ENCODE data around the gene MYO18A.
"Not testable (repeated sequence)": the region's sequence is repeated elsewhere in the genome, so short reads cannot be mapped to it uniquely, and the experiment has no call there.

Gene MYO18A

DNA sequence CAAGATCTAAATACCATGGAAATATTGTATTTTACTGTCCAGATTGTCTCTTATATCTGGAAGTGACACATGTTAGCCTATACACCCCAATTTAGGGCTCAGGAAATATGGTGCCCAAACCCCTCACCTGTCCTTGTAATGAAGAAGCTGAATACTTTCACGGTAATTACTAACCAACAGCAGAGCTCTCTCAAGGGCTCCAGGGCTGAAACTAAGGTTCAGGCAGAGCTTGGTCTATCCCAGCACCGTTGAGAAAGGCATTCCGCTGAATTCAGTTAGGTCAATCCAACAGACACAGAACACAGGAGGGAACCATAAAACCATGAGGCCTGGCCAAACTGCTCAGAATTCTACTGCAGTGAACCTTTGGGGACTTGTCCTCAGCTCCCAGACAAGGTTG is 14.9 kb downstream of the MYO18A start:
- DNase-seq: no peak

- no peak for DNase-seq
These were observed 16.6 kb downstream of the MYO18A start for GRCh38 chr17:29163563-29163962.

DNA sequence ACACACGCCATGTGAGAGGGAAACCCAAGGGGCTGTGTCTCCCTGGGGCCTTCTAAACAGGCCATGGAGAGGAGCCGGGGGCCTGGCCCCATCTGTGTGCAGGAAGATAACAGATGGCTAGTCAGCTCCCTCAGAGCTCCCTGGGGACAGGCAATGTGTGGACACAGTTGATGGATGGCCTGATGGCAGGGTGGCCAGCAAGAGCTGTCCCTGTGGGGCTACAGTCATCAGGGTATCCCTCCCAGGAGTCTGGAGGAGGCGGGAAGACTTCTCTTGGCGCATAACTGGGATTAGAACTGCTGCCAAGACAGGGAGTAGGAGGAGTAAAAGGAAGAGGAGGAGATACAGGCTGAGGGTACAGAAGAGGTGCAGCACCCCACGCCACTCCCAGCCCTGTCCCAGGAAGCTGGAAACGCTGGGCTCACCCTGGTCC is 17.3 kb downstream of the MYO18A start:
- no peak for DNase-seq

DNA sequence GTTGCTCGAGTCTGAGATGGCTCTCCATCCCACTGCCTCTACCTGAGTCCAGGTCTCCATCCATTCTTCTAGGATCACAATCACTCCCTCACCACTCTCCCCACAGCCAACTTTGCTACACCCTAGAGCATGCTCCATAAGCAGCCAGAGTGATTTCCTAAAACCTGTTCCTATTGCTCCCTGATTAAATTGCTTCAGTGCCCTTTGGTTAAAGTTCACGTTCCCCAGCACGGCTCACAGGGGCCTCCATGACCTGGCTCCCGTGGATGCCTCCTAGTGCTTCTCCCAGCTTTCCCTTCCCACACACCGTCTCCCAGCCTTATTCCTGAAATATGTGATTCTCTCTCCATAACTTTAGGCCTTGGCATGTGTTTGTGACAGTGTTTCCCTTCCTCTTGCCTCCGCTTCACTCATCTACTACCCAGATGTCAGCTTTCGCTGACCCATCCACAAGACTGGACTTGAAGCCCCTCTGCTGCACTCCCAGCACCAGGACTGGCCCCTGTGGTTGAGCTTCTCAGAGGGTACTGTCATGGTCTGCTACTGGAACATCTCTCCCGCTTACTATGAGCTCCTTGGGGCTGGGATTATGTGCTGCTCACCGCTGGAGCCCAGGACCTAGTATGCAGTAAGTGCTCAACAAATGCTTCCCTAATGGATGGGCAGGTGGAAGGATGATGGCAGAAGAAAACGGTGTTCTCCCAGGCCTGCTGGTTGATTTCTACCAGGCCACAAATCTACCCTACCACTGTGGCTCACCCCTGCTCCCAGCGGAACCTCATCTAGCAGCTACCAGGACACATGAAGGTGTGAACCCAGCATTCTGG is 17.9 kb downstream of the MYO18A start:
- no peak for DNase-seq

- DNase-seq: no peak
These were observed 19.9 kb downstream of the MYO18A start for GRCh38 chr17:29160253-29160652.

DNA sequence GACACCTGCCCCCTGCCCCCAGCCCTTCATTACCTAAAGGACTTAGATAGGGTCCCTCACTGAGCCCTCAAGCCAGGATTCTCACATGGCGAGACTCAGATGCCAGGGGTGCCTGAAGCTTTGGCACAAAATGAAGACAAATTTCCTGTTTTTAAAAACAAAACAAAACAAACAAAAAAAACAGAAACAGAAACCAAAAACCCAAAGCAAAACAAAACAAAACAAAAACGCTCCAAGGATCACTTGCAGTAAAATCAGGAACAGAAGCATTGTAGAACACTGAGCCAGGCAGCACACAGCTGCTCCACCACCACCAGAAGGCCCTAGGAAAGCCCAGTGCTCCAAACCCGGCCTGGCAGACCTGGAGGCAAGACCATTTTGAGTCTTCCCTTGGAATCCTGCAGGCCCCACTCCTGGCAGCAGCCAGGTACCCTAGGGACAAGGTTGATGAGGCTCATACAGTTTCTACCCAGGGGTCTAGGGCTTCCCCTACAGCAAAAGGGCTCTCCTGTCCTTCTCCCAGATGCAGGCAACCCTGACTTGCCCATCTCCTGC is 20.8 kb downstream of the MYO18A start:
- DNase-seq: no peak

DNA sequence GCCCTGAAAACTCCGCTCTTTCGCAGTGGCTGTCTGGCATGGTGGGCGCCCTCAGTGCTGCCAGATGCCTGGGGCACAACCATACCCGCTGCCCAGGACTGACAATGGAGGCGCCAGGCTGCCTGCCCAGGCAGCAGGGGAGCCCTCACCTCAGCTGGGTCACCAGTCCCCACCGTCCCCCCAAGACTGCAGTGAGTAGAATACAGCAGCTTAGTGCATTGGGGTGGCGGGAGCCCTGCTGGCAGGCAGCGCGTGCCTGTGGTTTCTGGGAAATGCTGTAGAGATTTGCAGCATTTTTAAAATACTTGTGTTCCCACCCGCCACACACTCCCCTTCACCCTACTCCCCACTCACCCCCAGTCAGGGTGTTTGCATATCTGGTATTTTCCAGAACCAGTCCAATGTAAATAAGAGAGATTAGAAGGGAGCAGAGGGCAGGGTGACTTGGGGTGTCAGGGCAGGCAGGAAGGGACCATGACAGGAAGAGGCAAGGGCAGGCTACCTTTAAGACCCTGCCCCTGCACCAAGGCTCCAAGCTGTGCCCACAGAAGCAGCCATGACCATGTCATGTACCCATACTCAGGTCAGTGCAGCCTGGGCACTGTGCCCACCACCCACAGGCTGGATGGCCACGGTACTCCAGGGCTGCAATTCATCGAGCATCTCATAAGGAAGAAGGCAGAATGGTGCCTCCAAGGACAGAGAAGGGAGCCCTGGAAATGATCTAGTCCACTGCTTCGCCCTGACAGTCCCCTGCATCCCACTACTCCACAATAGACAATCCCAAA is 21.5 kb downstream of the MYO18A start:
- no peak for DNase-seq

GRCh38 chr17:29158096-29158487 is 22.1 kb downstream of the MYO18A start:
- DNase-seq: no peak

GRCh38 chr17:29157310-29157709 is 22.9 kb downstream of the MYO18A start:
- DNase-seq: no peak

DNA sequence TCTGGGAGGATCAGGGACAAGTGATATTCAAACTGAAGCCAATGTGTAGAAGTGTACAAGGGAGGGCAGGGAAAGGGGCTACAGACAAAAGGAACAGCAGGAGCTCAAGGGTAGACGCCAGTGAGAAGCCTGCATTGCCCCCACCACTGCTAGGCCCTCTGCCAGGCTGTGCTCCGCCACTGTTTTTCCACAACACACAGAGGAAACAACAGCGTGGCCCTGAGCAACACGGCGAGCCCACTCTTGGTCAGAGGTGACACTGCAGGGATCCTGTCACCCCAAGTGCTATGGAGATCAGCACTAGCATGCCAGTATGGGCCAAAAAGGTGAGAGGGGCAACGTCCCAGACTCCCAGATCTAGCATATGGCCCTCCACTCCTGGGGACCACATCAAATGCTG is 23.4 kb downstream of the MYO18A start:
- DNase-seq: no peak

DNA sequence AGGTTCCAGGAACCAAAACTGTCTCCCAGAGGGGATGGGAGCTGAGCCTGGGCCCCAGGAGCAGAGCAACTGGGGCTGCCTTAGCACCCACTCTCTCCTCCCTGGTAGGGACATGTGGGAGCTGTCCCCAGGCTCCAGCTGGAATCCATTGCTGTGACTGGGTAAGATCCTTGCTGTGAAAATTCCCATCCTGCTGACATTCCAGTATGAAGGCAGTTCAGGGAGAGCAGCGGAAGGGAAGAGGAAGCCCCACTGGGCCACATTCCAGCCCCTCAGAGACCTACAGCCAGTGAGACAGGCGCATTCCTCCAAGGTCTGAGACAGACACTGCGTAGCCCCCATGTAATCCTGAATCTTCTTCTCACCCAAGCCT is 24.2 kb downstream of the MYO18A start:
- no peak for DNase-seq

GRCh38 chr17:29155227-29155965 is 24.8 kb downstream of the MYO18A start:
- peak; percentile 73 to 86 for DNase-seq

DNA sequence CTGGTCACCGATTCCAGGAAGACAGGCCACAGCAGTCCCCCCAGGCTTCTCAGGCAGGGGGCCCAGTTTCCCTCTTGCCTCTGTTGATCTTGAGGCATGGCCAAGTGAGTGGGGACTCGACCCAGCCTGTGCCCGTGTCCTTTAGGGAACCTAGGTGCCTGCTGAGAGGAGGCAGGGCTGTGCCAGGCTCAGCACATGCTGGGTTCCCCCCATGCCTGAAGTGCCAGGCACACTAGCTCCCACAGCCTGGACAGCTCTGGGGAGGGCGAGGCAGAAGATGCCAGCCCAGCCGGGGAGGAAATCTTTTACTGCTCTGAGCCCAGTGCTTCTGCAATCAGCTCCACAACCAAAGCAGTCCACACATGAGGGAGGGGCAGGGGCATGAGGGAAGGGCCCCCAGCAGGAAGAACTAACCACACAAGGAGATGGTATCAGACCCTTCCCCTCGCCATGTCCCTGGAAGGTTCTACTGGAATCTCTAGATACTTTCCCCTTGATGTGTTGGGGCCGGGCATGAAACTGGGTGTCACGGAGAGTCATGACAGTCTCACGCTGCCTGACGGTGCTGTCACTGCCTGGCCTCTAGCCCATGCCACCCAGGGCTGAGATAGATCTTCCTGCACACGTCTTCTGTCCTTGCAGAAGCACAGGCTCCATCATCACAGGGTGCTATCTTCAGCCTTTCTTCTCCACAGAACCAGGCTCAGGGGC is 25.5 kb downstream of the MYO18A start:
- peak; percentile 22 to 73 for DNase-seq

DNA sequence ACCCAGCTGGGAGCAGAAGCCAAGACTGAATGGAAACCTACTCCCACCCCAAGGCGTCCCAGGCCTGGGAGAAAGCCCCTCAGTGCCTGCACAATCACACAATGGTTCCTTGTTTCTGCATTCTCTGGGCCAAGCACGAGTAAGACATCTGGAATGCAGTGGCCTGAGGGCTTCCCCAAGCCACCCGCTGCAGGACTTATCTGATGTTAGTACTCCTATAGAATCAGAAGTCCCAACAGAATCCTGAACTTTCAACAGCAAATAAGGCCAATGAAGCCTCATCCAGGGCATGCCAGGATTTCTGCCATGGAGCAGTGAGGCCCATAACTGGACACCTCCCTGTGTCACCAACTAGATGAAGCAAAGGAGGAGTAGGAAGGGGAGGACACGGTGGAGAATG is 28.6 kb downstream of the MYO18A start:
- no peak for DNase-seq

DNA sequence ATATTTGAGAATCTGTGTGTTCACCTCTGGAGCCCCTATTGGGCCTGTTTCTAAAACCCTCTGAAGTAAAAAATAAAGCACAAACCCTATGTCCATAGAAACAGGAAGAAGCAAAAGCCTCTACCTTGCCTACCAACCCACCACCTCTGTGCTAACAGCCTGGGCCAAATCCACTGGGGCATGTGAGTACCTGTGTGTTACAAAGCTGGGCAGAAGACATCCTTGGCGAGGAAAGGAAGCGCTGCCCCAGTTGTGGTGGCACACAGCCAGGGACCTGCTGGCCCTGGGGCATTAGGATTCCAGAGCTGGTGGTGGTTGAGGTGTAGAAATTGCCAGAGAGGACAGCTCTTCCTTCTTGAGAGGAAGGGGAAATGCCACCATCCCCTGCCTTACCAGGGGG is 30.0 kb downstream of the MYO18A start:
- DNase-seq: no peak

DNA sequence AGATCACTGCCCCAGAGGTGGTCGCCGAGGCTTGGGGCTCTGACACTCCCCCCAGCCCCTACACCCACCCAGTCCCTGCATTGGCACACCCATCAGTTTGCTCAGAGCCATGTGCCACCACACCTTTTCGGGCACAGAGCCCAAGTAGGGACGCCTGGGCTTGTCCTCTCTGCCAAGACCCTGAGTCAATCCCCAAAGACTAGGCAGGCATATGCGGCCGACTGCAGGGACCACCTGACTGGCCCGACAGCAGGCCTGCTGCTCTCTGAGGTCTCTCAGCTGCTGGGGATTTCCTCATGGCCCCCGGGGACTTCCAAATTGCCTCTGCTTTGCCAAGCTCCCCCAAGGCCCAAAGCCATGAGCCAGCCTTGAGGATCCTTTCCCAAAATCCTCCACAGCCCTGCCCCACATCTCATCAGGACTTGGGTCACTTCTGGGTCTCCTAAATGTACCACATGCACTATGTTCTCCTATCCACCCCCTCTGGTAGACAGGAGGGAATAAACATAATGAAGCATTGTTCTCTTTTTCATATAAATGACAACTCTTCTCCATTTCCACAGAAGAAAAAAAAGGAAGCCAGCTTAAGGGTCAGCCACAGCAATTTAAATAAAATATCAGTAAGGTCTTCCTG is 30.6 kb downstream of the MYO18A start:
- peak; percentile 29 to 65 for DNase-seq

GRCh38 chr17:29148790-29149430 is 31.3 kb downstream of the MYO18A start:
- peak; percentile 94 to 96 for DNase-seq

DNA sequence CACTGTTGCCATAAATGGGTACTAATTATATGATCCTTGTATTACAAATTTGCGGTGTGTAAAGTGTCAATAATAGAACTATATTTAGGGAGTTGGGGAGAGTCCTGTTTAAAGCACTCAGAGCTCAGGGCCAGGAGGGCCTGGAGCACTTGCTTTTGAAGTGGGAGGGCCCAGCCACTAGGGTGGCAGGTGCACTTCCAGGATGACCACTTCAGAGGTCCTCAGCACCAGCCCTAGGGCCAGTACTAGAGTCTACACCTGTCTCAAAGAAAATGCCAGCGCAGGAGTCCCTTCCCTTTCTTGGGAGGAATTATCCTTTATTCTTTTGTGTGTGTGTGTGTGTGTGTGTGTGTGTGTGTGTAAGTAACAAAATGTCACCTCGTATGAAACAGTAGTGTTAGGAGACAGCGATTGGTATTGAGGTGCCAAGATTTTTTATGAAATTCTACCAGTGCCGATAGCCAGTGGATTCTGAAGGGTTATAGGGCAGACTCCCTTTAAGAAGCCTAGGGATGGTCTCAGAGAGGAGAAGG is 31.9 kb downstream of the MYO18A start:
- no peak for DNase-seq

GRCh38 chr17:29147682-29148081 is 32.5 kb downstream of the MYO18A start:
- no peak for DNase-seq

- not testable (repeated sequence) for DNase-seq
These were observed 33.0 kb downstream of the MYO18A start for GRCh38 chr17:29147228-29147627.

GRCh38 chr17:29146369-29146972 is 33.7 kb downstream of the MYO18A start:
- no peak for DNase-seq

All from inflammatory macrophage (primary cell).